Ovary (tissue), 3 donors: ENCODE measurements around the gene MPHOSPH6.
"Not testable (repeated sequence)": the region's sequence is repeated elsewhere in the genome, so short reads cannot be mapped to it uniquely, and the experiment has no call there.

Source experiments
- EP300 ChIP-seq: sonication (generic); formaldehyde crosslinking; IDR thresholded peaks from one replicate; pipeline ENCODE4 v1.6.1; 2017; ENCODE audit warnings: antibody characterized with exemption
- POLR2A ChIP-seq: fragments of 450-650 bp; IDR thresholded peaks from one replicate; pipeline ENCODE4 v1.6.1; 2017; ENCODE audit warnings: antibody characterized with exemption, mild to moderate bottlenecking, moderate library complexity
- TF ChIP-seq, protein P1 (sequence below), 3 donors: fragments of 450-650 bp in 2 of 3; fragments of 200-600 bp in 1 of 3; IDR thresholded peaks; one replicate each; pipeline versions ENCODE4 v1.5.1 to v1.8.0; 2016 to 2022; ENCODE audit warnings: antibody characterized with exemption in 3 of 3, mild to moderate bottlenecking in 1 of 3
- donor health status: DM: no; HTN: no; CAD: no.

DNA sequence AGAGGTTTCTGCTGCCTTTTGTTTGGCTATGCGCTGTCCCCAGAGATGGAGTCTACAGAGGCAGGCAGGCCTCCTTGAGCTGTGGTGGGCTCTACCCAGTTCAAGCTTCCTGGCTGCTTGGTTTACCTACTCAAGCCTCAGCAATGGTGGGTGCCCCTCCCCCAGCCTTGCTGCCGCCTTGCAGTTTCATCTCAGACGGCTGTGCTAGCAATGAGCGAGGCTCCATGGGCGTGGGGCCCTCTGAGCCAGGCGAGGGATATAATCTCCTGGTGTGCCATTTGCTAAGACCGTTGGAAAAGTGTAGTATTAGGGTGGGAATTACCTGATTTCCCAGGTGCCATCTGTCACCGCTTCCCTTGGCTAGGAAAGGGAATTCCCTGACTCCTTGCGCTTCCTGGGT lies 39.3 kb upstream of the MPHOSPH6 start:
- TF ChIP-seq EP300, POLR2A: not testable (repeated sequence)
- TF ChIP-seq, protein P1, sequence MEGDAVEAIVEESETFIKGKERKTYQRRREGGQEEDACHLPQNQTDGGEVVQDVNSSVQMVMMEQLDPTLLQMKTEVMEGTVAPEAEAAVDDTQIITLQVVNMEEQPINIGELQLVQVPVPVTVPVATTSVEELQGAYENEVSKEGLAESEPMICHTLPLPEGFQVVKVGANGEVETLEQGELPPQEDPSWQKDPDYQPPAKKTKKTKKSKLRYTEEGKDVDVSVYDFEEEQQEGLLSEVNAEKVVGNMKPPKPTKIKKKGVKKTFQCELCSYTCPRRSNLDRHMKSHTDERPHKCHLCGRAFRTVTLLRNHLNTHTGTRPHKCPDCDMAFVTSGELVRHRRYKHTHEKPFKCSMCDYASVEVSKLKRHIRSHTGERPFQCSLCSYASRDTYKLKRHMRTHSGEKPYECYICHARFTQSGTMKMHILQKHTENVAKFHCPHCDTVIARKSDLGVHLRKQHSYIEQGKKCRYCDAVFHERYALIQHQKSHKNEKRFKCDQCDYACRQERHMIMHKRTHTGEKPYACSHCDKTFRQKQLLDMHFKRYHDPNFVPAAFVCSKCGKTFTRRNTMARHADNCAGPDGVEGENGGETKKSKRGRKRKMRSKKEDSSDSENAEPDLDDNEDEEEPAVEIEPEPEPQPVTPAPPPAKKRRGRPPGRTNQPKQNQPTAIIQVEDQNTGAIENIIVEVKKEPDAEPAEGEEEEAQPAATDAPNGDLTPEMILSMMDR (IDR thresholded peaks at IDR 0.05) = not testable (repeated sequence)
